SIG-M5 (cell line): Measurements from ENCODE around the gene VOPP1.
"Not testable (repeated sequence)": the region's sequence is repeated elsewhere in the genome, so short reads cannot be mapped to it uniquely, and the experiment has no call there.

ENCODE experiments used
- DNase-seq: peaks from one replicate; lab custom pipeline; 2025; lab: John Stamatoyannopoulos, UW

The VOPP1 gene

DNA sequence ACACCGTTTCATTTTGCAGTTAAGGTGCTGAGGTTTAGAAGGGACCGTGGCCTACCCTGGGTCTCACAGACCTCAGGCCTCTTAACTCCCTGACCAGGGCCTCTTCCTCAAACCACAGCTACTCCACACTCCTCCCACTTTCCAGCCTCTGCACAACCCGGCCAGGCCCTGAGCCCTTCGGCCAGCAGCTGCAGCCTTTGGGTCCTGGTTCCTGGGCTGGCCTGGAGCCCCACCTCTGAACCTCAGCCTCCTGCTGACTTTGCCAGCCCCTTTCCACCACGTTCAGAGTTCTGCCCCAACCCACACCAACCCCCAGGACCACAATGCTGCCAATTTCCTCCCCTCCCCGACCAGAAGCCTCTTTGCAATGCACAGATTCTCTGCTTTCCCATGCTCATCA is 84.1 kb downstream of the VOPP1 start:
- no peak for DNase-seq

DNA sequence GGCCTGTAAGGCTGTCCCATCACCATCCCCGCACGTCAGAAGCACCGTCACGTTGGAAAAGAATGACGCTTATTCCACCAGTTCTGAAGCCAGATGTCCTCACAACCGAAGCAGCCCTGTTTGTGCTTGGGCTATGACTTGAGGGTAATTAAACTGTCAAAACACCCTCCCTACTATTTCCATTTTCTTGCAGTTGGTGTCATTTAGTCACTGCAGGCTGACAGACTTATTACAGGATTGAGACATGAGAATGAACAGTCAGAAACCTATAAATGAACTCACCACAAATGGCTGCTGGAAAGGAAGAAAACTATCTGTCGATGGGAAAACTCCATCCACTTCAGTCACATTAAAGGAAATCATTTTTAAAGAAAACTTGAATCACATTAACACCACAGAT is 85.3 kb downstream of the VOPP1 start:
- no peak for DNase-seq

DNA sequence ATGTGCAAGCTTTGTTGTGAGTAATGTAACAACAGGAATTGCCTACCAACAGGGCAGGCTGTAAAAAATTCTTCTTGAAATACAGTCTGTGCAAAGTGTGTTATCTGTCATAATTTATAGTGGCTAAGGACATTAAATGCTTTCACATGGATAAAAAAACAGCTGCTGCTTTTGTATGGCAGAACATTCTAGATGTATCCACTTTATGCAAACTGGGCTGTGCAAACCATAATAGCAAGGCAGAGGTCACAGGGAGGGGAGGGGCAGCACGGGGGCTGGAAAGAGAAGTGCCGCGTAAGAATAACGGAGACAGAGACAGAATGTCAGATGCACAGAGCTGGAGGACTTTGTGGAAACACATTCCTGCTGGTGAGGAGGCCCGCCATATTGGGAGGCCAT is 86.1 kb downstream of the VOPP1 start:
- no peak for DNase-seq

DNA sequence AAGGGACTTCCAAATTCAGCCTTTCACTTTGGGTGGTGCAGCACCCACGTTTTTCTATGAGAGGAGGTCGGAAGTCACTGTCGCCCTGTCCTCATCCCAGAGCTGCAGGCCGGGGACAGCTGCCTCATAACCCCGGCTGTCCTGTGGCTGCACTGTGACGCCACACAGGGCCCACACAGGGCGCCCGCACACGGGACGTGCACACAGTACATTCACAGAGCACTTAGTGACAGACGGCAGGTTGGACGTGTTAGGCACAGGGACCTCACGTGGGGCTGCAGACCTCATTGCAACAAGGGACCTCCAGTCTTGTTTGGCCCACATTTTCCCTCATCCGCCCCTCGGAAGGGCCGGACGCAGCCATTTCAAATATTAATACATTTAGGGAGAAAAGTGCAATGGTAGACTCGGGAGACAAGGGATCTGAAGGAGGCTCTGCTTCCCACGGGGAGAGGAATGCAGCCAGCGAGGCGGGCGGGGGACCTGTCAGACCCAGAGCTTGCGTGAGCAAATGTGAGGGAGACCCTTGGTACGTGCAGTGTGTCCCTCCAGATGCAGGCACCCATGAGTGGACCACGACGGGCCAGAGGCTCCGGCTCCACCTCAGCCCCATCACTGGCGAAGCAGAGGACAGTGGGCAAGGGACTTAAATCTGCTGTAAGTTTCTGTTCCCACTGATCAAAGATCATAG is 86.7 kb downstream of the VOPP1 start:
- DNase-seq, result no peak

DNA sequence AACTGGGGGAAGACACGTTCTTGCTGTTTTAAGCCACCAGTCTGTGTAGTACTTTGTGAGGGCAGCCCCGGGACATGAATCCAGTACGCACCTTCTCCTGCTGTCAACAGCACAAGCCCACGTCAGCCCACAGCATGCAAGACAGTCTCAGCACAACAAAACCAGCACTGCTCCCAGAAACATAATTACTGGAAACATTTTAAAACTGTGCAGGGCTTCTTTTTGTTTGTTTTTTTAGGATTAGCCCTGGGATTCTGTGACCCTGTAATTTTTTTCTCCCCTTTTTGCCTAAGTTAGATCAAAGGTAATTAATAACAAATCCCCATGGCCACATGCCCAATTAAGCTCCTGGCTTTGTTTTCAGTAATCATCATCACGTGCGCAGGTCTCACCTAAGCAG is 87.5 kb downstream of the VOPP1 start:
- DNase-seq, result no peak

DNA sequence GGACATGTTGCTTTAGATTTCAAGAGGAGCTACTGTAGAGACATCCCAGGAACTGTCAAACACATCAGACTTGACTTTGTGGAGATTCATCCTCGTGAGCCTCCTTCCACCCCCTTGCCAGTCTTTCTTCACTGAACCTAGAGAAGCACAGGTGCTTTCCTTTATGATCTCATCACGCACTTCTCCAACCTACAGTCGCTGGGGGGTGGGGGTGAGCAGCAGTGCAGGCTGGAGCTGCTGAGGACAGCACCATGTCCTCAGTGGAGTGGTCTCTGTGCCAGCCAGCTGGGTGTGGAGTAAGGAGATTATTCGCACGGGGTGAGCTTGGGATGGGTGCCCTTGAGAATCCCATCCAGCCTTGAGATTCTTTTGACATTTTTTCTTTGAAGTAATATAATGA is 88.1 kb downstream of the VOPP1 start:
- DNase-seq, result no peak

DNA sequence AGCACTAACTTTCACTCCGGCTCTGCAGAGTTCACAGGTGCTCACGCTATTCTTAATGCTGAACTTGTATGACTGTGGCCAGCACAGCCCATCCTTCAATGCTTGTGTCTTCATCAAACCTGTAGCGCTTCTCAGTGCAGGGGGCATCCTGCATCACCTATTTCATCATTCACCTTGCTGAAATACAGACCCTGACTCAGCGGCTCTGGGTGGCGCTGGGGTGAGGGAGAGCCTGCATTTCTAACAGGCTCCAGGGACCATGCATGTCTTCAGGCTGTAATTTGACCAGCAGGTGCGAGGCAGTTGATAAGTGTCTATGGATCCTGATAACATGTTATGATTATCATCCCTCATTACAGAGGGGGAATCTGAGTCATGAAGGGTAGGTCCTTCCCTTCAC is 89.3 kb downstream of the VOPP1 start:
- DNase-seq, result no peak

DNA sequence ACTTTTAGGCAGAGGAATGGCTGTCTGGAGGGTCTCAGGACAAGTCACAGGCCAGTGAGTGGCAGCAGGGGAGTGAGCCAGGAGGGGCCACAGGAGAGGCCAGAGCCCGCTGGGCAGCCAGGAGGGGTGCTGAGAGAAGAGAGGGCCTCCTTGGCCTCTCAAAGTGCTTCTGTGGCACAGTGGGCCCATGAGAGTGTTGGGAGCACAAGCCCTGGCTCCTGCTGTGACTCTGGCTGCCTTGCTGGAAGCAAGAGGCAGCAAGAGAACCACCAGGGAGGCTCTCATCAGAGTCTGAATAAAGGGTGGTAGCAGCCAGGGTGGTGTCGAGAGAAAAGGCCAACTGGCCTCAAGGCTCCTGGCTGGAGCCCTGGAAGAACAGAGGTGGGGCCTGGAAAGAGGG is 91.1 kb downstream of the VOPP1 start:
- DNase-seq, result no peak

DNA sequence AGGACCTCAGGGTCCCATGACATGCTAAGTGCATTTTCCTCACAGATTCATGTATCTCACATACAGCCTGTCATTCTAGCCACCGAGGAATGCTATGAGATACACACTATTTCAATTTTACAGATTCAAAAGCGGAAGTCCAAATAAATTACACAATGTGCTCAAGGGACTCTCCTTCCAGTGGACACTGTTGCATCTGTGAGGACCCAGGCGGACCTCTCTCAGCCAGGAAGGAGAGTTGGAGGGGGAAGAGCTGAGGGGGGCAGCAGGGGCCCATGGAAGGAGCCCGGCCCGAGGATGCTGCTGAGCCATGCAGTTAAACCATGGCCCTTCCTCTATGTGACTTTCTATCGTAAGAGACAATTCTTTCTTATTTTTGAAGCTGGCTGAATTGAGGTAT is 93.6 kb downstream of the VOPP1 start:
- no peak for DNase-seq

DNA sequence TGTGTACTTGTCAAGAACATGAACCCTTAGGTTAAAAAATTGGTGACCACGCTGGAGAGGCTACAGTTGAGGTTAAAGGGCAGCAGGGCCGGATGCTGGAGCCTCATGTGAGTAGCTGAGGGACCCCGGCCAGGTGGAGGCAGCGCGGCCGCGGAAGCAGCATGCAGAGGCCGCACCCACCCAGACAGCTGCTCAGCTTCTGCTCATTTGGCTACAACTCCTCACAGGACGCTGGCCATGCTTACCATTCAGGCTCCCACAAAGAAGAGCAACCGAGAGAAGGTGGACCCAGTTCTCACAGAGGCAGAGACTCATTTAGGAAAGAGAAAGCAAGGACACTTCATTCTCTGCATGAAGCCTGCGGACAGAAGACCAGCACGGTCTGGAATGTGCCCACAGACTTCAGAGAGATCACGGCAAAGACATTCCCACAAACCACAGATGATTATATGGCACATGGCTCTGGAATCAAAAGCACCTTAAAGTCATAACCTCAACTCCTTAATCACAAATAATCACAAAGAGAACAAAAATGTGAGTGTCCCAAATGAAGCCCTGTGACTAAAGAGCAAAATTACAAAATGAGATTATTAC is 94.4 kb downstream of the VOPP1 start:
- DNase-seq, result no peak

DNA sequence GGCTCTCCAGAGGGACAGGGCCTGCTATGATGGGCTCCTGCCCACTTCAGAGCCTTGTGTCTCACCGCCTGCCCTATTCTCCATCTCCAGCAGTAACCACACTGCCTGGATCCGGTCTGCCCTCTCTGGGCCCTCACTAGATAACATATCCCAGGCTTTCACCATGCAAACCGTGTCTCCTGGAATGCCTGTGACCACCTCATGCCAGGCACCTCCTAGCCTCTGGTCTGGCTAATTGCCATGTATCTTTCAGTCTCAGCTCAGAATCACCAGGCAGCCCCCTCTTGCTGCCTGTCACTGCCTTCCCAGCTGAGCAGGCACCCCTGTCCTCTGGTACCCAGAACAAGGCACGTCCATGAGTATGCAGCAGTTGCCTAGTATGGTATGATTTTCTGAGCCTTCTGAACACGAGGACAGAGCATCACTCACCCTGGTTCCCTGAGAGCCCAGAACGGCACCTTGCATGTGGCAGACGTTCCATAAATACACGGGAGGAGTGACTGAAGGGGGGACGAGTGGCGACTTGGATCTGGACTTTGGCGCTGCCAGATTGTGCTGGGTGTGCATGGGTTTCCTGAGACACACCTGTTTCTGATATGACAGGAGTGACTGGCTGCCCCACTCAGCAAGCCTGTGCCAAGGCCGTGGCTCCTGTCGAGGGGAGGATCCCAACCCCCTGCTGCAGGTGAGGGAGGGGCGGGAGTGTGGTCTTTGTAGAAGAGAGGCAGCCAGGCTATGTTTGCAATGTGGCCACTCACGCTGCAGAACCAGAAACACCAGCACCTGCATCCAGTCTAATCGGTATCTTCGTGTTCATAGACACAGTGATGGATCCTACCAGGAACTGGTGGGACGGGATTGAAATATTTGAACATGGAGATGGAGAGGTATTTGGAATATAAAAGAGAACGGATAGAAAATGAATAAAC is 95.2 kb downstream of the VOPP1 start:
- no peak for DNase-seq

DNA sequence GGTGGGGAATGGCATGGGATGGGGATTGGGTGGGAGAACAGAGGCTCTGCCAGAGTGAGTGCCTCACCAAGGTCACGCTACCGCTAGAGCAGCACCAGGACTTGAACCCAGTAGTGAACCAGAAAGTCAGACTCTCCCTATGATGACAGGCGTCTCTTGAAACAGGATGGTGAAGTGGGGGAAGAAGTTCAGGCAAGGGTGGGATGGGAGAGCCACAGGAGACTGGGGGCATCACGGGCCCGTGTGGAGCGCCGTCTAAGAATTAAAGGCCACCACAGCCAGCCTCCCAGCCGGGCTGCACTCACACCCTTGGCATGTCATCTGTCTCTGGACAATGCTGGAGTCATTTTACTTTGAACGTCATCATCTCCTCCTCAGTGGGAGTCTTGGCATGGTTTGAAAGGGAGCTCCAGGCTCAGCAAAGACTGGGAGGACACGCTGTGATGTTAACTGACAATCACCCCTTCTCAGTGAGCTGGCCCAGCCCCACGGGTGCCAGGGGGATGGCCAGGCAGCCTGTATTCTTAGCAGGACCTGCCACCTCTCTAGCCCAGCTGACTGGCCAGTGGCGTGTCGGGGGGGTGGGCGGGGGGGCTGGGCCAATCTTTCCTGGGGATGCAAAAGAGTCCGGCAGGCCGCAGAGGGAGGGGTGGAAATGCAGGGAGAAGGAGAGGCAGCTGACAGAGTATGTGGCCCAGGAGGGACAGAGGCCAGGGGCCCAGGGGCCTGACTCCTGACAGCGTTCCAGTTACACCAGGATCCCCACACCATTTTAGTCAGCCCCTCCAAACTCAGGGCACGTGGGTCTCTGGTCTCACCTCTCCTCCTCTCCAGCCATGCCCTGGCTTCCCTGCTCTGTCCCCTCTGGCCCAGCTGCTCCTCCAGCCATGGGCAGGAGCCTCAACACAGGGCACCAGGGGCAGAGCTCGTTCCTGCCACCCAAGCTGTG is 96.2 kb downstream of the VOPP1 start:
- no peak for DNase-seq

DNA sequence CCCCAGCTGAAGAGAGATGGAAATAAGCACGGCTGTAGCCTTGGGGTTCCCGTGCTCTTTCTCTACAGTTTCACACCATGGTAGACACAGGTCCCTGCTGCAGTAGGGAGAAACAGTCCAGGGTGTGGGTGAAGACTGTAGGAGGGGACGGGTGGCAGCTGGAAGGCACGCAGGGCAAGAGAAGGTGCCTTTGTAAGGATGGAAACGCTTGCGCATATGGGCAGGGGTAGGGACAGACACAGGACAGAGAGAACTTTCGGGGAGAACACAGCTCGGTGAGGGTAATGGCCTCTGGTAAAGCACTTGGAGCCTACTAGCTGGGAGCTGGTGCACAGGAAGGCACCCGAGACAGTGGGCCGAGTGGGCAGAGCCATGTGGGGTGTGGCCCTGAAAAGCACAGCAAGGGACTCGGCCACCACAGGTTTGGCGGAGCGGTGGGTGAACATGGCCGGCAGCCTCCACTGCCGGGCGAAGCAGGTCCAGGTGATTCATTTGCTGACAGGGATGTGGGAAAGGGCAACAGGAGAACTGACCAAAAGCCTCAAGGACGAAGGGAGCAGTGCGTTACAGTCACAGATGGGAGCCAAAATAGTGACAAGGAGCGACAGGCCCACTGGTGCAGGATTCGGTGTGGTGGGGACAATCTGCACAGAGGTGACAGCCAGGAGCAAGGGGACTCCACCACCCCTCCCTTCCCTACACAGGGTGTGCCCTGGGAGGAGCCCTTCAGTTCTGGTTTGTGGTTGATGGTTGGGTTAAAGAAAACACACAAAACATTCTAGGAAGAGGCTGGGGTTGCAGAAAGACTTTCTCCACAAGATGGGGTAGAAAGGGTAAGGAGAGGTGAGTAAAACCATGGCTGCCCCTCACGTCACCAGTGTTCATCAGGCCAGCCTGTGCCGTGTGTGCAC is 97.1 kb downstream of the VOPP1 start:
- no peak for DNase-seq

DNA sequence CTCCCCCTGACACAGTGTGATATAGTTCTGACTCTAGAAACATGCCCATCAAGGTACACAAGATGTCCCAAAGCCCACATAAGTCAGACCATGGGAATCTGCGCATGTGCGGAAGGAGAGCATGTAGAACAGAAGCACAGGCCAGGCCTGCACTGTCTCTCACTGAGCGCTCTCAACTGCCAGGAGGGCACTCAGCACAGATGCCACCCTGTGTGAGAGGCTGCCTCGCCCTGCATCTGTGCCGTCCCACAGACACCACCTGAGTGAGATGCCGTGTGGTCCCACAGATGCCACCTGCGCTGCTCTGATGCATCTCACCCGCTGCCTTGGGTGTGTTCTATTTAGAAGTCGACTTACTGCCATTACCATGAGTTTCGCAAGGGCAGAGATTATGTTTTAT is 98.4 kb downstream of the VOPP1 start:
- no peak for DNase-seq

DNA sequence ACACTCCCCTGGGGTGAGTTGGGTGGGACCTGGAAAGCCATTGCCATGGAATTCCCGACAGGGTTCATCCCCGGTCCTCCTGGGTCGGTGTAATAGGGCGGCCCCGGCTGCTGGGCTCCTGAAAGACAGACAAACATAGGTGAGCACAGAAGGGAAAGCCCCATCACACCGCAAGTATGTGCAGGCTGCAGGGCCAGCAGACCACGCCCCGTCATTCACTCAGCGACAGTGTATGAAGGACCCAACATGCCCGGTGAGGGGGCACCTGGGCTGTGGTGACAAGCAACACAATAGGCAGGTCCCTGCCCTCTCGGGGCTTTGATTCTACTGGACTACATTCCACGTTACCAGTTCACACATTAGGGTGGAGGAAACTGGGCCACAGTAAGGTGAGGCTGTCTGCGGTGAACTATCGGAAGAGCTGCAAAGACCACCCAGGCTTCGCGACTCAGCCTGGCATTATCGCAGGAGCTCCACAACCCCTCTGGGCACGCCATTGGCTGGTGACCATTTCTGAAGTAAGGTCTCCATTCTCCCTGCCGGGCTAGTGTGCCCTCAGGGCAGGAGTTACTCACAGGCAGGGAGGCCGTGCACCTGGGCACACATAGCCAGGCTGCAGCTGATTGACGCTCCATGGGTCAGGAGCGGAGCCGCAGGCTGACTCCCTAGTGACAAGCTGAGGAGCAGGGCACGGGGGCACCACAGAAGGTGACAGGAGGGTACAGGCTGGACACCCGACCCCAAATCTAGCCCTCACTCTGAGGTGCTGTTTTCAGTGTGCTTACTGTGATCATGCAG is 99.2 kb downstream of the VOPP1 start:
- DNase-seq, result no peak

DNA sequence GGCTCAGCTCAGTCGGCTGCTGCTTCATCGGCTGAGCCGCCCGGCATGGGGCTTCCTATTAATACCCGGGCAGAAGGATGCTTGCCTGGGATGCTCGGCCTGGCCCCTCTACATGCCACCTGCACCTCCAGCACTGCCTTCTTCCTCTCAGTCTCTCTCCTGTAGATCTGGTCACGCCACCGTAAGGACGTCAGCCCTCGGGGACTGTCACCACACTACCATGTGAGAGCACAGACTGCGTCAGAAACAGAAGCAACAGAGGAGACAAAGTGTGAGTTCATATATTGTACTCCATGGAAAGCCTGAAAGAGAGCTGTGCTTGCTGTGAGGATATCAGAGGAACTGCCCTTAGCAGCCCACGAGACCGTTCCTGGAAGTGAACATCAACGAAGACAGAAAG is 99.9 kb downstream of the VOPP1 start:
- not testable (repeated sequence) for DNase-seq

DNA sequence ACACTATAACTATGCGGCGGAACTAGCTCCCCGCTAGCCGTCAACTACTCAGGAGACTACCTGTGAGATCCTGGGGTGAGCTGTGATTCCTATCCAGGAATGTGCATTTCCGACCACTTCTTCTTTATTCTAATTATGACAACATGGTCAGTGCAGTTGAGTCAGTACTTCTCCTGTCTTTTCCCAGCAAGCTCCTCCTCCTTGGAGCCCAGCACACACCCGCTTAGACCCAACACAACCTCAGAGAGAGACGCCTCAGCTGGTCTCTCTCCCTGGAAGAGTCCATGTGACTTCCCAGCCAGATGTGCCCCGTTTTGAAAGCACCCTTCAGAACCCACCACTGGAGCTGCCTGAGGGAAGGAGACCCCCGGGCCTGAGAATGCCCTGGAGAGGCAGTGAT is 100.7 kb downstream of the VOPP1 start:
- not testable (repeated sequence) for DNase-seq

DNA sequence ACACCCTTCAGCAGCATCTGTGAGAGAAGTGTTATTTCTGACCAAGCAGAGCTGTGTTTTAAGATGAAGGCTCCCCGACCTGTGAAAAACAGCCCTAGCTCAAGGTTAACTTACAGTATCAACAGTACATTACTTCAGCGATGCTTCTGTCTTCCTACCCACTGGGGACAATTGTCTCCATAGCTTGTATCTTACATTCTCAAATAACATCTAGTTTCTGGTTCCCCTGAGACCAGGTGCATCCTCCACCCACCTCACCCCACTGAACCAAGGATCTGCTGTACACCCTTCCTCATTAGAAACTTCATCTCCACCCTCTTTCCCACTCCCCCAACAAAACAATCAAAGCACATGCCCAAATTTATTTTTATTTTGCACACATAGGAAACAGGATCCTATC is 102.0 kb downstream of the VOPP1 start:
- no peak for DNase-seq

DNA sequence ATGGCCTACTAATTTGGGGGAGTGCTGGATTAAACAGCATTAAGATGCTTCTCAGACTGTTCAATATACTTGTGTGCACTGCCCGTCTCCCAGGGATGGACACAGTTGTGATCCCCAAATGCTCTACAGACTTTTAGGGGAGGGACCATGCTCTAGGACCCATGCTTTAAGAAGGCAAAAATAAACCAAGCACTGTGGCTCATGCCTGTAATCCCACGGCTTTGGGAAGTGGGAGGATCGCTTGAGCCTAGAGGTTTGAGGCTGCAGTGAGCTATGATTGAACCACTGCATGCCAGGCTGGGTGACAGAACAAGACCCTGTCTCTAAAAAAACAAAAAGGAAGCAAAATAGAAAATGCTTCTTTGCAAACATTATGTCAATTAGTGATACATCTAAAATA is 102.6 kb downstream of the VOPP1 start:
- DNase-seq, result no peak

DNA sequence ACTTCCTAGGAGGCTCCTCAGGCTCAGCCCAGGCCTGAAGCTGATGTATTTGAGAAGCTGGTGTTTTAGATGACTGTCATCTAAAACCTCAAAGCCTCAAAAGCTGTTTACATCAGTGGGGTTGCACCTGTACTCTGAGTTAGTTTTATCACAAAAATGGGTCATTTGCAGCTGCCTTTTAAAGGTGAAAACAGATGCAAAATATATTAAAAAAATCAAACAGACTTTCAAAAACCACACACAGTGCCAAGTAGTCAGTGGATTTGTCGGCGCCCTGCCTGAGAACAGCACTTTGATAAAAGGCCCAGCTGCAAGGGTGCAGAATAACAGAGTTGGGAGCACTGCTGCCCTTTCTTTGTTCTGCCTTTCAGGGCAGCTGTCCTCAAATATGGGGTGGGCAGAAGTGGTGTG is 103.0 kb downstream of the VOPP1 start:
- no peak for DNase-seq
